ENCODE results near the gene SNCA.
A peak's percentile ranks its signal among the peaks of the same experiment; 100 is the strongest.

The SNCA gene

DNA sequence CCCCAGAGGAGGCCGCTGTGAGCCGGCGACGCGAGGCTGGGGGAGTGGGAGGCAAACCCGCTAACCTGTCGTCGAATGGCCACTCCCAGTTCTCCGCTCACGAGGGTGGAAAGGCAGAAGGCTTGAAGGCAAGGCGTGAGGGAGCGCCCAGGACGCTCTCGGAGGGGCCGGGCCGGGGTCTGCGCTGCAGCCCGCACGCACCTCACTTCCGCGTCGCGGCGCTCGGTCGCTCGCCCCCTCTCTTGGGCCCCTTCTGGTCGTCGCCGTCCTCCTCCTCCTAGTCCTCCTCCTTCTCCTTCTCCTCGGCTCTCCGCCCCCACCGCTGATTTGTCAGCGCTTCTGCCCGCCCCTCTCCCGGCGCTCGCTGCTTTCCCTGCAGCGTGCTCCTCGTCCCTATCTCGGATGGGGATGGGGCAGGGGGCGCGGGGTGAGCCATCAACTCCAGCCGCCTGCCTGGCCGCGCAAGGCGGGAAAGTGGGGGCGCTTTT, at the start of gene SNCA:
Gene SNCA (minus strand): TSS at position 265 of the 488 bp plus-strand sequence. CDS start 1,494 bp downstream, outside the sequence.
- peak; percentile 52 for DNase-seq
- in situ Hi-C loops (cut with MboI; ENCODE audit: low pct_unique_long_range_greater_than_20kb, low sequenced_read_pairs) = no loop called here

DNA sequence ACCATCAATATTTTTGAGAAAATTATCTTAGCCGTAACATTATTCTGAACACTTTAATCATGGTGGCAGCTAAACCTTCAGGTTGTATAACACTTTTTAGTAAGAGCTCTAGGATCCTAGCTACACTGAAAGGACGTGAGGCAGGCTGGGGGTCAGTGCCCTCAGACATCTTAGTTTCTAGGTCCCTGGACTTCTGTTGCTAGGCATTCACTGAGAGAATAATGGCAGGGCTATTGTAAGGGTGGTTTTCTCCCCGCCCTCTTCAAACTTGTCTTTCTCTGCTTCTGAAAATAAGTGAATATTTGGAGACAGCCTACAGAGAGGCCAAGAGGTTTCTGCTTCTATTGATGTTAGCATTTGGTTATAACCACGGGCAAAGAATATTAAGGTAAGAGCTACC, 42.3 kb upstream of the SNCA start:
- in situ Hi-C loops (cut with MboI; ENCODE audit: low pct_unique_long_range_greater_than_20kb, low sequenced_read_pairs) = no loop called here
- DNase-seq = no peak

DNA sequence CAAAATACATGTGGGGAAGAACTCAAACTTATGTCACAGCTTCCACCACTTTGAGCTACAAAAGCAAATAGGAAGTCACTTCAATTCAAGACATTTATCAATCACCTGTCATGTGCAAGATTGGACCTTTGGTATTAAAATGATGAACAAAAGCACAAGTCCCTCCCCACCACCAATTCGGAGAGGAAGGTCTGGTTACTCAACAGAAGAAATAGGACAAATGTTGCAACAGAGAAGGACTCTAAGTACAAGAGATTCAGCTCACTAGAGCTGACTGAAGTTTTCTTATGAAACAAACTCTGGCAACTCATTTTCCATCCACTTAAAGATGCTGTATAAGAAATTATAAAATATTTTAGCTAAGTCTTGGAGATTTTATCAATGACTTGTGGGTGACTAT, 41.6 kb upstream of the SNCA start:
- DNase-seq = no peak
- in situ Hi-C loops (cut with MboI; ENCODE audit: low pct_unique_long_range_greater_than_20kb, low sequenced_read_pairs) = no loop called here

DNA sequence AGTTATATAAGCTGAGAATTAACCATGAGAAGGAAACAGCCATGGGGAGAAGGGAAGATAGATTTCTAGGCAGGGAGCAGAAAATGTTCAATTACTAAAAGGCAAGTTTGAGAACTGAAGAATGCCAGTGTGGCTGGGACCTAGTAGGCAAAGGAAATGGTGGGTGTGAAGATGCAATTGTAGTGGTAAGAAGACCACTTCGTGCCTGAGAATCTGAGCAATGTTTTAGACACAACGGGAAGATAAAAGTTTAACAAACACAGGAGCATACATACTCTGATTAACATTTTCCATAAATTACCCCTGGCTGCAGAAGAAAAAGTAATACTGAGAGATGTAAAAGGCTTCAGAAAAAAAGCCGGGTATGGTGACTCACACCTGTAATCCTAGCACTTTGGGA, 39.6 kb upstream of the SNCA start:
- in situ Hi-C loops (cut with MboI; ENCODE audit: low pct_unique_long_range_greater_than_20kb, low sequenced_read_pairs) = no loop called here
- no peak for DNase-seq

DNA sequence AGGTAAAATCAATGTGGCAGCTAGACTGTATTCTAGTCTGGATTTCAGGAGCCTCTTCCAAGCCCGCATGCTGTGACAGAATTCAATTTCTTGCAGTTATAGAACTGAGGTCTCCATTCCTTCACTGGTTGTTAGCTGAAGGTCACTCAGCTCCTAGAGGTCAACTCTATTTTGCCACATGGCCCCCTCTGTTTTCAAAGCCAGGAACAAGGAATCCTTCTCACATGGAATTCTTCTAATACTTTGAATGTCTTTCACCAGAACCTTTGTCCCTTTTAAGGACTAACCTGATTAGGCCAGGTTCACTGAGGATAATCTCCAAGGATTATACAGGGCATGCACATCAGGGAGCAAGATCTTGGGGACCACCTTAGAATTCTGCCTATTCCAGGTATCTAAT, 34.2 kb upstream of the SNCA start:
- DNase-seq = no peak
- in situ Hi-C loops (cut with MboI; ENCODE audit: low pct_unique_long_range_greater_than_20kb, low sequenced_read_pairs) = no loop called here

DNA sequence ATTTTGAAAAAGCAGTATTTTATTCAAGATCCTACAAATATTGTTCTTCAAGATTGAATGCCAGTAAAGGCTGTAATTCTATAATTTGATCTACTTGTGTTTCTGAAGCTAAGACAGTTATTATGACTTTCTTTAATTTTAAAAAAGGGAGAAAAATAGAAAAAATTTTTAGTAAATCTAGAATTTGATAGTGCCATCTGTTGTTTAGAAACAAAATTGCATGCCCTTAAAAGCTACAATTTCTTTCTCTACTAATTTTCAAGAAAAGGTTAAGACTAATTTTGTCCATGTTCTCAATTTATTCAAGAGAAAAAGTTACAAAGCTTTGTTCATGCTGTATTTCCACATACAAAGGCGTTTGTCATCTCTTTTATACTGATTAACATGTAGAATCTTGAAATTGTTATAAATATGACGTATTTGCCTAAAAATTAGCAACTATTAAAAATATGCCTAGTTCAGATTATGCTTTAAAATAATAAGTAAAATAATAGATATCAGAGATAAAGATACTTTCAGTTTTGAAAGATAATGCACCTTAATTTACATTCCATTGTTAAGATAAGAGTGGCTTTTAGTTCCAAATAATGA, 32.1 kb upstream of the SNCA start:
- in situ Hi-C loops (cut with MboI; ENCODE audit: low pct_unique_long_range_greater_than_20kb, low sequenced_read_pairs) = no loop called here
- no peak for DNase-seq

DNA sequence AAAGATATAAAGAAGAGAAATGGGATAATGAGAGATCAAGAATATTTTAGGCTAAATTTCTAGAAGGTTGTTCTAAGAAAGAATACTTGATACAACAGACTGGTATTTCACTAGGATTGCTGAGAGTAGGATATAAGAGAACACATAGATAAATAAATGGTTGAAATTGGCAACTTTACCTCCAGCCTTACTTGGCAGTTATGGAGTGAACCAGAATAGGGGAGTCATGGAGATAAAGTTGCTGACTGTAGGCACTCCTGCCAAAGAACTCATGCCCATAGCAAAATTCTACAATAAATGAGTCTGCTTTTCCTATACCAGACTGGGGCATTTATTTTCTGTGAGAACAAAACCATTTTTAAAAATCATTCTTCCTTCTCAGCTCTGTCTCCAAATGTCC, 31.3 kb upstream of the SNCA start:
- DNase-seq = no peak
- in situ Hi-C loops (cut with MboI; ENCODE audit: low pct_unique_long_range_greater_than_20kb, low sequenced_read_pairs) = no loop called here

DNA sequence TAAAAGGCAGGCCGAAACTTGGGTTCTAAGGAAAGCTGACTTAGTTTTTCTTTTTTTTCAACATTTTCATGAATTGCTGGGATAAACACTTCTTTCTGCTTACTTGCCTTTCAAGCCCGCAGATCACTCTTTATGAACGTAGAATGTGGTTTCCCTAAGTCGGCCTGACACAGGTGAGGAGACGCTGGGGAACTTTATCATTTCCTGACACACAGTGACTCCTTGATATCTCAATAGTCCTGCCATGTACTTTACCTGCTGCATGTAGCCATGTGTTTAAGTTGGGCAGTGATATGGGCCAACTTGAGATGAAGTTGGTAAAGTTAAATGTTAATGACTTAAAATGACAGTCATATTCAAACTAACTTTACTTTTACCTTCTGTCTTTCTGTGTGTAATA, 26.6 kb upstream of the SNCA start:
- in situ Hi-C loops (cut with MboI; ENCODE audit: low pct_unique_long_range_greater_than_20kb, low sequenced_read_pairs) = no loop called here
- DNase-seq = no peak

DNA sequence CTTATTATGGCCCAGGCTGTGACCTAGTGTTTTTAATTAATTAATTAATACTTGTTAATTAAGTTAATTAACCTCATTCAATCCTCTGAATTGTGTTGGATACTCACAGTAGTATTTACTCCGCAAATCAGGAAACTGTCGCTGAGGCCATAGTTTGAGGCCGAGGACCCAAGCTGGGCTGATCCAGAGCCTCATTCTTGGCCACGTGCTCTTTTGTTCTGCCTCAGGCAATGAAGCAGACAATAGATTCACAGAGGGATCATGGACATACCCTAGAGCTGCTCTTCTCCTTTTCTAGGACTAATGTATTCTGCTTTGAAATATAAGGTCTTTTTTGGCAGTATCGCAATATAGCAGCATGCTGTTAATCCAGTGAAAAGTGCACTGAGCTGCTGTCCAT, 24.0 kb upstream of the SNCA start:
- no peak for DNase-seq
- in situ Hi-C loops (cut with MboI; ENCODE audit: low pct_unique_long_range_greater_than_20kb, low sequenced_read_pairs) = no loop called here

DNA sequence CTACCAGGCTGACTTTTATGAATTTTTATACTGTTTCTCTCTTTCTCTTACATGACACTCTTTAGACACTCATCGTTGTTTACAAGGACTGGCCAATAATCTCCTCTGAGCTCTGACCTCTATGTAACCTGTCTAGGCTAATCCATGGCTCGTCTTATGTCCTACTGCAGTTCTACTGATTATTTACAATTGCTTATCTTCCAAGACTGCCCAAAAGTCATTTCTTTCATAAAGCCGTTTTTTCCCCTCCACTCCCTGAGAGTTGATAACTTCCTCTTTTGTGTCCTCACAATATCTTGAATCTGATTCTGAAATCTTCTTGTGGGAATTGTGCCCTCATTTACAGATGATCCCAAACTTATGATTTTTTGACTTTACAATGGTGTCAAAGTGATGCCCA, 18.3 kb upstream of the SNCA start:
- peak; percentile 16 for DNase-seq
- in situ Hi-C loops (cut with MboI; ENCODE audit: low pct_unique_long_range_greater_than_20kb, low sequenced_read_pairs) = no loop called here

DNA sequence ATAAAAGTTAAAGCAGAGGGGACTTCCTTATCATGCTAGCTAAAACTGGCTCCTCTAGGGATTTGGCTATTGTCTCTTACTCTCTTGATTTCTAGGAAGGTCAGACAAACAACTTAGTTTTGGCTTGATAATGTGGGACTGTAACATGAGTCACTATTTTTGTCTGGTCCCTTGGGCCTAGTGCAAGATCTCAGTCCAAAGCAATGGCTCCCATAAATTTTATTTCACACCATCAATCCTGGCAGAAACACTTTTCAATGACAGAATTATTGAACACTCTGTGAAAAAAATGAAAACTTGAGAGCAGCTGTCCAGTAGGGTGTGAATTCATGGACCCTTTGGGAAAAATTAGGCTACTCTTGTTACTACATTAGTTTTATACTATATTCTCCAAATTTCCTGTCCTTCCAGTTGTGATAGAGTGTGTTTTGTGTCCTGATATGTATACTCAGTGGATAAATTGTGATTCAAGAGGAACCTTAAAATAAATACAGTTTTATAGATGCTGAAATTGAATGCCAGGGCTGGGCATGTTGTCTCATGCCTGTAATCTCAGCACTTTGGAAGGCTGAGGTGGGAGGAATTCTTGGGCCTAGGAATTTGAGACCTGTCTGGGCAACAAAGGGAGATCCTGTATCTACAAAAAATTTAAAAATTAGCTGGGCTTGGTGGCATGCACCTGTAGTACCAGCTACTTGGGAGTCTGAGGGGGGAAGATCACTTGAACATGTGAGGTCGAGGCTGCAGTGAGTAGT, 10.8 kb upstream of the SNCA start:
- DNase-seq = no peak
- in situ Hi-C loops (cut with MboI; ENCODE audit: low pct_unique_long_range_greater_than_20kb, low sequenced_read_pairs) = no loop called here

DNA sequence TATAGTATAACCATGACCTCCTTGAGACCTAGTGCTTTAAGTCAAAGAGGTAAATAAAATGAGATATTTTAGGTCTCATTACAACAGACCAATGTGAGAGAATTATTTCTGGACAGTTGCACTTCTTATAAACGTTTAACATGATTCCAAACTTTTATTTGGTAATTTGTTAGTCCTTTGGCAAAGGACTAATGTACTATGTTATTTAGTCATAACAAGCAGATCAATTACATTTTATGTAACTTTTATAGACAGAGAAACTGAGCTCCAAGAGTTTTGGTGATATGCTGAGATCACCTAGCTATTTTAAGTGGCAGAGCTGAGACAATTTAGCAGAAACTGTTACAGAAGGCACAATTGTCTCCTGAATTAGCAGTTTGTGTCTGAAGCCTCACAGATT, 2.6 kb upstream of the SNCA start:
- in situ Hi-C loops (cut with MboI; ENCODE audit: low pct_unique_long_range_greater_than_20kb, low sequenced_read_pairs) = no loop called here

DNA sequence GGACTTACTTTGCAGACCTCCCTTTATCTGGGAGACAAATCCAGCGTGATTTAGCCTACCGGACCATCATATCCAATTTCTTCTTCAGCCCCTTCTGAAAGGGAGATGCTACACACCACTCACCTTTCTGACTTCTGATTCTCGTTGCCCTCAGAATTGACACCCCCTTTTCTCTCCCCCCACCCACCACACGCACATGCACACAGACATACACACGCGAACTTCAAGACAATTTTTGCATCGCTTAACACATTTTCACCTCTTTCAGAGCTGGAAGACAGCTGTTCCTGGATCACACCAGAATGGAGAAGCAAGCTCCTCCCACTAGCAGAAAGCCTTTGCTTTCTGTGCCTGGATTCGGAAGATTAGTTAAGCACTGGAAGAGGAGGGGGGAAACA, 1.0 kb upstream of the SNCA start:
- peak; percentile 20 for DNase-seq
- in situ Hi-C loops (cut with MboI; ENCODE audit: low pct_unique_long_range_greater_than_20kb, low sequenced_read_pairs) = no loop called here

More for the DNA sequence above, 2.6 kb upstream of the SNCA start:
- no peak for DNase-seq

DNA sequence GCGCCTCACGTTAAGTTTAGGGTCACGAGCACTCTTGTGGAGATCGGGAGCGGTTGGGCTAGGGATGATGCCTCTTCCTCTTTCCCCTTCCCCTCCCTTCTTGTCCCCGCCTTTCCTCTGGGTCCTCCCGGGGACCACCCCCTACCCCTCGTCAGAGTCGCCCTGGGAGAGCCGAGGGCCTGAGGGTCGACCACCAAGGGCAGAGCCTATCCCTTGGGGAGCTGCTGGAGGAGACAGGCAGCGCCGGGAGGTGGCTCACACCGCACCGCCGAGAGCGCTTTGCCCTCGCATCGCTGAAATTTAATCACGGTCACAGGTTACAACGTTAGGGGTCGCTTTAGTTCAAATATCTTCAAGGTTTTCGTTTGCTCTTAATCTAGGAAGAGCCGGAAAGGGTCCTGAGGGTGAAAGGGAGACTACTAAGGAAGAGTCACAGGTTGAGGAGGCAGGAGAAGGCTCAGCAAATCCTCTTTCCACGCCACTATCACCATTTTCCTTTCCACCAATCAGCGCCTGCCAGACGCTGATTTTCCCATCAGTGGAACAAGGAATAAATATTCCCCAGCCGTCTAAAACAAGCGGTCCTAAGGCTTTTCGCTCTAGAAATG, 528 bp upstream of the SNCA start:
- in situ Hi-C loops (cut with MboI; ENCODE audit: low pct_unique_long_range_greater_than_20kb, low sequenced_read_pairs) = no loop called here
- DNase-seq = peak; percentile 43

DNA sequence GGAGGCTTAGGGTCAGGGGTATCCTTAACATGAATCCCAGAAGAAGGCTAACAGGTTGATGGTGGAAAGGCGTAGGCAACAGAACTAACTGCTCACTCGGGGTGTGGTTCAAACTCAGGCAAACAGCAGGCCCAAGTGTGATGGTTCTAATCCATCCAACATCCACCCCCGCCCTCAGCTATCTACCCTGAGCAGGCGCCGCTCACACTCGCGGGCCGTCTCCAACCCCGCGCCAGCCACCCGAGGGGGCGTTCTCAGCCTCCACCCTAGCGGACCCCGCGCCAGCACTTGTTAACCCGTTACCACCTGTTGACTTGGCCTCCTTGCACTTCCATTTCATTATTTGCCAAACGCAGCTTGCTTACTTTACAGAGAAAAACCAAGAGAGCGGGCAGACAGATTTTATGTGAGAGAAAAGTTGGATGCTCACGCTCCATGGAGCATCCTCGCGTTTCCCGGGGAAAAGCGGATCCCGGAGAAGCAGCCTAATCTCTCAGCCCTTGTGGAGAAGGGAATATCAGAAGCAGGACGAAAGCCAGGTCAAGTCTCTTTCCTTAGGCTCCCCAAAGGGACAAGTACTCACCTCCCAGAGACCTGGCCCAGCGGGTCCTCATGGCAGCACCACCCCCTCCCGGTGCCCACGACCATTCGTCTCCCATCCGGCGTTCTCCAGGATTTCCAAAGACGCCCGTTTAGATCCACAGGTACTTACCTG, 773 bp downstream of the SNCA start:
- in situ Hi-C loops (cut with MboI; ENCODE audit: low pct_unique_long_range_greater_than_20kb, low sequenced_read_pairs) = no loop called here
- no peak for DNase-seq

DNA sequence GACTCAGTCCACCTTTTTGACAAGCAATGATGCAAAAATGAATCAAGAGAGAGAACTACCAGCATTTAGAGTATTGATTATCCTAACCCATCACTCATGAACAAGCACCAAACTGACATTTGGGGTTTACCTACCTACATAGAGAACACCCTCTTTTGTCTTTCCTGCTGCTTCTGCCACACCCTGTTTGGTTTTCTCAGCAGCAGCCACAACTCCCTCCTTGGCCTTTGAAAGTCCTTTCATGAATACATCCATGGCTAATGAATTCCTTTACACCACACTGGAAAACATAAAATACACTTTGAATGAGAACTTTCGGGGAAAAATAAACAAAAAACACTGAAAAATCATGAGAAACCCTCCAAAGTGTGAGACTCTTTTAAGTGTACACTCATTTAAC, 1.5 kb downstream of the SNCA start:
- in situ Hi-C loops (cut with MboI; ENCODE audit: low pct_unique_long_range_greater_than_20kb, low sequenced_read_pairs) = no loop called here
- DNase-seq = no peak

DNA sequence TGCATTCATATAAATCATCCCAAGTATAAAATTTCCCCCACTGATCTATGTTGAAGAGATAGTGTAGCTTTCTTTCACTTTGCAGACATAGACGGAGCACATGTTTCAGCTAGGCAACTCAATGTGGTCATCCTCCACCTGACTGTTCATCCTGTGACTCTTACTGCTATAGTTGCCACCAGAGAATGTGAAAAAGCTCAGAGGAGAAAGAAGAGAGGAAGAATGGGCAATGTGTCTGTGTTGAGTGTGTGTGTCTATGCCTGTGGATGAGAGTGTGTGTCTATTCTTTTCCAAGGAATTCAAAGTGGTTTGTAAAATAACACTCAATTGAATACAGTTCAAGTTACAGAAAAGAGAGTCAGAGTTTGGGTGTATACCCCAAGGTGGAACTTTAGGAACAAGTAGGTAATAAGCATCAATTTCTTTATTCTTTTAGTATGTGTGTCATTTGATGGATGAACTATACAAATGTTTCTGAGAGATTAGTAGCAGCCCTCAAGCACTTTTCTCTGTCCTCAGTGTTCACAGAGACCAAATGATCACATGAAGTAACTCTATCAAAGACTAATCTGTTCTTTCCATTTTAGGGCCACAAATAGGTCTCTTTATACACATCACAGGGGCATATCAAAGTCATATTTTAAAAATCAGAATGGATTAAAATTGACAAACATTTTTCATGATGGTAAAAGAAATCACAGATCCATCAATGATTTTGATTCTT, 2.3 kb downstream of the SNCA start:
- in situ Hi-C loops (cut with MboI; ENCODE audit: low pct_unique_long_range_greater_than_20kb, low sequenced_read_pairs) = no loop called here
- no peak for DNase-seq

DNA sequence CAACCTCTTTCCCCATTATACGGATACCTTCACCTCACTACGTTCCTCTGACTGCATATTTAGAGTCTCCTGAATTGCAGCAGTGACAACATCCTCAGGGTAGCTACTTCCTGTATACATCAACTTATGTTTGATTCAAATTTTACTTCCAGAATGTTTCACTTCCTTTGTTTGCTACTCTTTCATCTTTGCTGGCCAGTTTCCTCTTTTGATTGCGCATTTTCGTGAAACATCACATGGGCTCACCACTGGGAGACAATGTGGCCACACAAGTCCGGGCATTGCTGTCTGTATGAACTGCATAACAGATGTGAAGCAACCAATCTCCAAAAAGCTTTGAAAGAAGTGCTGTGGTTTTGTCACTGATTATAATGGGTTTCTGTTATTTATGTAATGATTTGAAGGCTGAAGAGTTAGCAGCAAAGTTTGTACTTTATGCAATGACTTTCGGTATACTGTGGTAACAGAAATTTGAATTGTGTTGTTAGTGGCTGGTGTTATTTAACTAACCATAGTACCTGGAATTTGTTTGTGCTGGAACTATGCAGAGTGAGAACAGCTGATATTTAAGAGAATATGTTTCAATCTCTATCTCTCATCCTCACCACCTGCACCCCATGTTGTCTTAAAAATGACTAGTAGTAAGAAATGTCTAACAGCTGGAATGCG, 7.4 kb downstream of the SNCA start:
- in situ Hi-C loops (cut with MboI; ENCODE audit: low pct_unique_long_range_greater_than_20kb, low sequenced_read_pairs) = no loop called here

DNA sequence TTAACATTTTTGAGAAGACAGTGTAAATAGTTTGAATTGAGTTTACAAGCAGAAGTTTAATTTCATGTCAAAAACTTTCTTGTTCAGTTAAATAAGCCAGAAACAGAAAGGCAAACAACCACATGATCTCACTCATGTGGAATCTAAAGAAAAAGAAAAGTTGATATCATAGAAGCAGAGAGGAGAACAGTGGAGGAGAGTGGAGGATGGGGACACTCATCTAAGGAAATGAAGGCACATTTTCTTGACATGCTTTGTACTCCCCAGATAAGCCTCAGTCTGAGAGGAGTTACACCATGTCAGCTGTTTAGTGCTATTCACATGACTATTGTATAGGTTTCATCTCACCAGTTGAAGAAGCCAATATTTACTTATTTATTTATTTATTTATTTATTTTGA, 13.5 kb downstream of the SNCA start:
- DNase-seq = no peak
- in situ Hi-C loops (cut with MboI; ENCODE audit: low pct_unique_long_range_greater_than_20kb, low sequenced_read_pairs) = no loop called here

More for the DNA sequence above, 7.4 kb downstream of the SNCA start:
- DNase-seq = peak; percentile 57
